Measurements from ENCODE around the gene ATXN7. TPM values are rescaled to one million over a fixed set of nuclear protein-coding genes. Genes with fewer than 3 reads are reported as not detected.

The ATXN7 gene
- polyA plus RNA-seq, 1 experiment = 10.7 TPM

DNA sequence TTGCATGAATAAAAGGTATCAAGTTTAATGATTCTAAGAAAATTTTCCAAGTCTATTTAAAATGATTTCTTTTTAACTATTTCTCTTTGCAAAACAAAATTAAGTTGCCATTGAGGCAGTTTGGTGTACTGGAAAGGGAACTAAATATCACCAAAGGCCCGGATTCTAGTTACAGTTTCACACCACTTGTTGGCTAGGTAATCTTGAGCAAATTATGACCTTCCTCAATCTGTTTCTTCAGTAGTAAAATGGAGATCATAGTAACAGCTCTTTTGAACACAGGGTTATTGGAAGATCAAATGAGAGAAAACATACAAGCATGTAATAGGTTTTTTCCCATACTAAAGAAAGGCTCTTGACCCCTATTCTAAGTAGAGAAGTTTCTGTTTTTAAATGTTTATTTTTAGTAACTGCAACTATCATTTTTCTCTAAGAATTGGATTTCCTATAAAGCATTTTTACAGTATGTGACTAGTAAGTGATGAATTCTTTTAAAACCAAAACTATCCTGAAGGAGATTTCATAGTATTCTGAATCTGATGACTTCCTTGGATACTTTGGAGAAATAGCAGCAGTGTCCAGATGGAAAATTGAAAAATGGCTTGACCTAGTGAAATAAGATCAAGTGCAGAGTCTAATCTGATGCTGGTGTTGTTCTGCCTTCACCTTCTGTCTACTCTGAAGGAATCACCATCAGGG is 32.8 kb downstream of the ATXN7 start:
- ChIA-PET POLR2A (no interaction called here), CTCF (interaction anchor here (0.6 kb wide), 1 partner anchor 49 kb away, joined by 3 read pairs; no protein-coding TSS in a partner anchor)
- TF ChIP-seq, protein P1, sequence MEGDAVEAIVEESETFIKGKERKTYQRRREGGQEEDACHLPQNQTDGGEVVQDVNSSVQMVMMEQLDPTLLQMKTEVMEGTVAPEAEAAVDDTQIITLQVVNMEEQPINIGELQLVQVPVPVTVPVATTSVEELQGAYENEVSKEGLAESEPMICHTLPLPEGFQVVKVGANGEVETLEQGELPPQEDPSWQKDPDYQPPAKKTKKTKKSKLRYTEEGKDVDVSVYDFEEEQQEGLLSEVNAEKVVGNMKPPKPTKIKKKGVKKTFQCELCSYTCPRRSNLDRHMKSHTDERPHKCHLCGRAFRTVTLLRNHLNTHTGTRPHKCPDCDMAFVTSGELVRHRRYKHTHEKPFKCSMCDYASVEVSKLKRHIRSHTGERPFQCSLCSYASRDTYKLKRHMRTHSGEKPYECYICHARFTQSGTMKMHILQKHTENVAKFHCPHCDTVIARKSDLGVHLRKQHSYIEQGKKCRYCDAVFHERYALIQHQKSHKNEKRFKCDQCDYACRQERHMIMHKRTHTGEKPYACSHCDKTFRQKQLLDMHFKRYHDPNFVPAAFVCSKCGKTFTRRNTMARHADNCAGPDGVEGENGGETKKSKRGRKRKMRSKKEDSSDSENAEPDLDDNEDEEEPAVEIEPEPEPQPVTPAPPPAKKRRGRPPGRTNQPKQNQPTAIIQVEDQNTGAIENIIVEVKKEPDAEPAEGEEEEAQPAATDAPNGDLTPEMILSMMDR (IDR thresholded peaks at IDR 0.05; ENCODE audit: low read depth, low read length) = no peak
- Histone ChIP-seq H3K27me3 (ENCODE audit: control insufficient read depth, insufficient read depth, low read length) (no peaks in the 10 kb centered on the region), H3K9me3 (ENCODE audit: control insufficient read depth, insufficient read depth, low read length) (no peaks in the 10 kb centered on the region), H3K27ac (ENCODE audit: low read depth, low read length) (no peak overlapping the region), H3K4me3 (ENCODE audit: low read depth, low read length) (no peak overlapping the region)
- DNase-seq (ENCODE audit: low read depth, low spot score) = no peak

DNA sequence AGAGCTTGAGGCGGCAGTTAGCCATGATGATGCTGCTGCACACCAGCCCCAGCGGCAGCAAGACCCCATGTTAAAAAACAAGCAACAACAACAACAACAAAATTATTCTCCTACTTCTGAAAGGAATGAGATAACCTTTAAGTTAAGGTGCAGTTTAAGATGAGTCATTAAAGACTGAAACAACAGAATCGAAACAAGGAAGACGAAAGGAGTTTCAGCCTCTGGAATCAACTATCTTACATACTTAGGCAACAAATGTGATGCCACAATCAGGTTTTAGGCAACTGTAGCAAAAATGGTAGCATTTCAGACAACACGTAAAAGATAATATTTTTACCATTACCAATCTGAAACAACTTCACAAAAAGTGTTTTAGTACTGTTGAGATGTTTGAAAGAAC is 36.3 kb downstream of the ATXN7 start:
- ChIA-PET POLR2A (no interaction called here), CTCF (no interaction called here)
- no peaks in the 10 kb centered on the region for H3K27me3 ChIP-seq (ENCODE audit: control insufficient read depth, insufficient read depth, low read length)
- no peak overlapping the region for H3K27ac ChIP-seq (ENCODE audit: low read depth, low read length)
- TF ChIP-seq, protein P1 (IDR thresholded peaks at IDR 0.05; ENCODE audit: low read depth, low read length) = no peak
- H3K4me3 ChIP-seq (ENCODE audit: low read depth, low read length) = no peak overlapping the region
- peaks cover 3% of the 10 kb centered on the region; the same call in 1 of the 2 replicates for H3K9me3 ChIP-seq (ENCODE audit: control insufficient read depth, insufficient read depth, low read length)
- no peak for DNase-seq (ENCODE audit: low read depth, low spot score)

DNA sequence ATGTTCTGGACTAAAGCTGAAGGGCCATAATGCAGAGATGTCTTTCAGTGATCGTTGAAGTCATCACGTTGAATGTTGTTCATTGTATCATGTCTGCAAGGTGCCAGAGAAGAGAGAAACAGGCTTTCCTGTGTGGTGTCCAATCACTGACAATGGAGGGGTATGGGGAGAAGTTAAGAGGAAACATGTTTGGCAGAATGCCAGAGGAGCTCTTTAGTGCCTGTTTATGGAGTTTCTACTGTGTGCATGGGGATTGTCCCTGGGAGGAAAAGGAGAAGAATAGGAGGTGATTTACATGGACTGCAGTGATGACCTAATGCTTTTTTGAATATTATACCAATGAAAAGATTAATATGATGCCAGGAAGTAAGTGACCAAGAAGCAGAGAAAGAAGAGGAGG is 36.8 kb downstream of the ATXN7 start:
- H3K27ac ChIP-seq (ENCODE audit: low read depth, low read length) = no peak overlapping the region
- POLR2A ChIA-PET = no interaction called here
- CTCF ChIA-PET = no interaction called here

DNA sequence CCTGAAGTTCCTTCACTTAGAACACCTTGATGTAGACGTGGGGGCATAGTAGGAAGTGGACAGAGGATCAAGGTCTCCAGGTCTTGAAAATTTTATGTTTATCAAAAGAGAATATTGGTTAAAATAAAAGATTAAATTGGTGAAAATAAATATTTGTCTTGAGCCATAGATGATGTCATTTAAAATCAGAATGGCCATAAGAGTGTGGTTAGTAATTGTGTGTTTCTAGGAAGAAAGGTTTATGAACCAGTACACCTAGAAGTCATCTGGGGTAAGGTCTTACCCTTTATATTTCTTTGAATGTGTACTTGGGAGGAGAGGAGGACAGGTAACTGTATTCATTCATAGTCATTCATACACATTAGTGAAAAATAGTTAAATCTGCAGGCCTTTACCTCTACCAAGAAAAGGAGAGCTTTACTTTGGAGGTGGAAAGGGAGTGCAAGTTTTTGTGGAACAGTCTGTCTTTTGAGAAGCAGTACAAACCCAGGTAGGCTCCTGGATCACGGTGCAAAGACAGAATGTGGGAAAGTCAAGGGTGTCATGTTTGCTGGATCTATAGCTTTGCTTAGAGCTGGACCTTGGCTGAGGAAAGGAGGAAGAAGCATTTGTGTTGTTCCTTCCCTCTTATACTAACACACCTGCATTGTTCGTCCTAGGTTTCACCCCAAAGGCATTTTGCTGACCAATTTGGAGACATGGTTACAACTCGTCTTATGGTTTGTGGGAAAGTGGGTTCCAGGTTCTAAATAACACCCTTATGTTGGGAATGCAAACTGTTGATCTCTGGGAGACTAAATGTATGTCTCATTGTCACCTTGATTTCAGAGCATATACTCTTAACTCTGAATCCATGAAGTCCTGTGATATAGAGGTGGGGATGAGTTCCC is 42.3 kb downstream of the ATXN7 start:
- Histone ChIP-seq H3K27me3 (ENCODE audit: control insufficient read depth, insufficient read depth, low read length) (no peaks in the 10 kb centered on the region), H3K4me3 (ENCODE audit: low read depth, low read length) (no peak overlapping the region), H3K9me3 (ENCODE audit: control insufficient read depth, insufficient read depth, low read length) (peaks cover 3% of the 10 kb centered on the region; the same call in 1 of the 2 replicates), H3K27ac (ENCODE audit: low read depth, low read length) (no peak overlapping the region)
- TF ChIP-seq, protein P1 (IDR thresholded peaks at IDR 0.05; ENCODE audit: low read depth, low read length) = no peak
- ChIA-PET POLR2A (no interaction called here), CTCF (no interaction called here)
- DNase-seq (ENCODE audit: low read depth, low spot score) = no peak

More for the DNA sequence above, 36.8 kb downstream of the ATXN7 start:
- DNase-seq (ENCODE audit: low read depth, low spot score) = no peak
- H3K4me3 ChIP-seq (ENCODE audit: low read depth, low read length) = no peak overlapping the region
- peaks cover 3% of the 10 kb centered on the region; the same call in 1 of the 2 replicates for H3K9me3 ChIP-seq (ENCODE audit: control insufficient read depth, insufficient read depth, low read length)
- no peaks in the 10 kb centered on the region for H3K27me3 ChIP-seq (ENCODE audit: control insufficient read depth, insufficient read depth, low read length)
- TF ChIP-seq, protein P1 (IDR thresholded peaks at IDR 0.05; ENCODE audit: low read depth, low read length) = no peak

Data from AG04450 (cell line).